Bronchial epithelial cell (primary cell): ENCODE results near the gene D2HGDH. TPM values are rescaled to one million over a fixed set of nuclear protein-coding genes. Genes with fewer than 3 reads are reported as not detected.

Experiments used
- DNase-seq: peaks from one replicate; pipeline ENCODE4 v3.0.0-alpha.2; 2010; ENCODE audit warnings: low read depth
- FAIRE-seq: peaks from 2 replicates; lab custom pipeline; 2011; peaks lifted over from hg19 to GRCh38; lab: Jason Lieb, UNC
- H3K27me3 ChIP-seq: 2 replicates; pipeline ENCODE4 v1.5.1; 2011; ENCODE audit warnings: low read length; ENCODE audit not compliant: control insufficient read depth, insufficient read depth
- H3K36me3 ChIP-seq: 2 replicates; pipeline ENCODE4 v1.5.1; 2011; ENCODE audit warnings: low read length; ENCODE audit not compliant: control insufficient read depth, insufficient read depth
- H3K4me3 ChIP-seq: 2 replicates; pipeline ENCODE4 v1.5.1; 2011; ENCODE audit warnings: mild to moderate bottlenecking, low read depth, low read length, control low read depth
- total RNA-seq: library from RNA; depleted of rRNA; stranded (reverse); fragments of >200 nt; gene quantifications from 2 replicates; pipeline ENCODE4 v1.2.1, GENCODE V29; 2014
- TF ChIP-seq, protein P1 (sequence below): IDR thresholded peaks from 2 replicates; pipeline ENCODE4 v1.5.1; 2011; ENCODE audit warnings: mild to moderate bottlenecking, moderate library complexity, low read length, control low read depth, inconsistent platforms; ENCODE audit not compliant: insufficient read depth, severe bottlenecking

D2HGDH gene
- total RNA-seq, 1 donor from 2014 or later = 10.3 TPM

DNA sequence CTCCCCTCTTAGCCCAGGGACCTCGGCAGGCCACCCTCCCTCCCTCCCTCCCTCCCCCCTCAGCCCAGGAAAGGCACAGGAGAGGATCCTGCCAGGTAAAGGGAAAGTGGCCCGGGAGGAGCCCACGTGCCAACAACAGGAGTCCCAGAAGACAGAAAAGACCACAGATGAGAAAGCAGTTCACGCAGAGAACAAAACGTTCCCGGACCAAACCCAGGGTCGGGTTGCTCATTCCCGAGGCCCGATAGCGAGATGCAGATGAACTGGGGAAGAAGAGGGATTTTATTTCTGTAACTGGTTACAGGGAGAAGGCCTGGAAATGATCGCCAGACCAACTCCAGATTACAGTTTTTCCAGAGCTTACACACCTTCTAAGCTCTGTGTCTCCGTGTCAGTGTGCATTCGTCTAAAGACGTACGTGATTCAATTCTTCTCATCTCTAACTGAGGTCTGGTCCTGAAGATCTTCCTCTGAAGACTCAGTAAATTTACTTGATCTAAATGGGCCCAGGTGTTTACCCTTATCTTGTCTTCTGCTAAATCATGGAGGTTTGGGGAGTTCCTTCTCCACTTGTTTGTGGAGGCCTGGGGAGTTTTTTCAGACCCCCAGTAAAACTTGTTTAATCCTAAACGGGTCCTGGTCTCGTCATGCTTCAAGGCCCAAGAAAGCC, 73.8 kb downstream of the D2HGDH start:
- H3K27me3 ChIP-seq = peaks cover 10% of the 10 kb centered on the region
- no peak for DNase-seq
- TF ChIP-seq, protein P1, sequence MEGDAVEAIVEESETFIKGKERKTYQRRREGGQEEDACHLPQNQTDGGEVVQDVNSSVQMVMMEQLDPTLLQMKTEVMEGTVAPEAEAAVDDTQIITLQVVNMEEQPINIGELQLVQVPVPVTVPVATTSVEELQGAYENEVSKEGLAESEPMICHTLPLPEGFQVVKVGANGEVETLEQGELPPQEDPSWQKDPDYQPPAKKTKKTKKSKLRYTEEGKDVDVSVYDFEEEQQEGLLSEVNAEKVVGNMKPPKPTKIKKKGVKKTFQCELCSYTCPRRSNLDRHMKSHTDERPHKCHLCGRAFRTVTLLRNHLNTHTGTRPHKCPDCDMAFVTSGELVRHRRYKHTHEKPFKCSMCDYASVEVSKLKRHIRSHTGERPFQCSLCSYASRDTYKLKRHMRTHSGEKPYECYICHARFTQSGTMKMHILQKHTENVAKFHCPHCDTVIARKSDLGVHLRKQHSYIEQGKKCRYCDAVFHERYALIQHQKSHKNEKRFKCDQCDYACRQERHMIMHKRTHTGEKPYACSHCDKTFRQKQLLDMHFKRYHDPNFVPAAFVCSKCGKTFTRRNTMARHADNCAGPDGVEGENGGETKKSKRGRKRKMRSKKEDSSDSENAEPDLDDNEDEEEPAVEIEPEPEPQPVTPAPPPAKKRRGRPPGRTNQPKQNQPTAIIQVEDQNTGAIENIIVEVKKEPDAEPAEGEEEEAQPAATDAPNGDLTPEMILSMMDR = no peak
- no peak for FAIRE-seq
- no peaks in the 10 kb centered on the region for H3K36me3 ChIP-seq
- H3K4me3 ChIP-seq = no peak overlapping the region

- TF ChIP-seq, protein P1 = no peak
- Histone ChIP-seq H3K4me3 (no peak within 1 kb of the TSS), H3K27me3 (peaks cover 10% of the 10 kb centered on the region), H3K36me3 (no peaks in the 10 kb centered on the region)
- no peak for FAIRE-seq
- DNase-seq = no peak
These were observed 74.4 kb downstream of the D2HGDH start, which contains the start of gene NEU4 for GRCh38 chr2:241808721-241809382. NEU4 (plus strand) TSS chr2:241809193; CDS start chr2:241814485, 5,292 bp downstream.

GRCh38 chr2:241809383-241810306, 75.2 kb downstream of the D2HGDH start:
- no peak for FAIRE-seq
- no peaks in the 10 kb centered on the region for H3K36me3 ChIP-seq
- TF ChIP-seq, protein P1 = no peak
- no peak overlapping the region for H3K4me3 ChIP-seq
- H3K27me3 ChIP-seq = peaks cover 3% of the 10 kb centered on the region
- no peak for DNase-seq

DNA sequence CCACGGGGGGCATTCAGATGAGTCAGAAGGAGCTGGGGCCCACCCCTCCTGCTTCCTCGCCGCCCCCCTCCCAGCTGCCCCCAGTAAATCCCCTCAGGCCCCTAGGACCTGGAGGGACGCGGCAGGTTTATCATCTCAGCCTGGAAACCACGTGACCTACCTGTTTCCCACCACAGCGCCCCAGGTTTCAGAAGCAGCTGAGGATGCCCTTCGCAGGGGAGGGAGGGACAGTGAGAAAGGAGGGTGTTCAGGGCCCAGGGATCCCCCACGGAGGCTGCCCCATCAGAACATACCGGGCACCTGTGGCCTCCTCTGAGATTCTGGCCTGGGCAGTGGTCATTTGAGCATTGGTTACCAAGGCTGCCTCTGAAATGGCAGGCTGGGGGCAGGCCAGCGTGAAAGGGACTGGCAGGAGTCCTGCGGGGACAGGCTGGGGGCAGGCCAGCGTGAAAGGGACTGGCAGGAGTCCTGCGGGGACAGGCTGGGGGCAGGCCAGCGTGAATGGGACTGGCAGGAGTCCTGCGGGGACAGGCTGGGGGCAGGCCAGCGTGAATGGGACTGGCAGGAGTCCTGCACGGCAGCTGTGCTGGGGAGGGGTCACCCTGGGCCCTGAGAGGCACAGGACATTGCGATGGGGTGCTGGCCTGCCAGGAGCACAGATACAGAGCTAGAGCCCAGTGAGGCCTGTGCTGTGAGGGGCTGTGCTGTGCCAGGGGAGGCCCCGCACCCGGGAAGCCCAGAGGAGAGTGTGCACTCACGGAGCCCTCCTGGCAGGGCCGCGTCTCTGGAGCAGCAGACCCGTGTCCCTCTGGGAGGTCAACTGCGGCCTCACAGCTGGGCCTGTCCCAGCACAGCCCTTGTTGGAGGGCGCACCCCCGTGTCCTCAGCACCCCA, 76.1 kb downstream of the D2HGDH start:
- TF ChIP-seq, protein P1 = no peak
- Histone ChIP-seq H3K4me3 (no peak overlapping the region), H3K36me3 (no peaks in the 10 kb centered on the region), H3K27me3 (no peaks in the 10 kb centered on the region)
- FAIRE-seq (no peak), DNase-seq (no peak)
